GM12864 (cell line): ENCODE measurements around the gene LCK.
"Not testable (repeated sequence)": the region's sequence is repeated elsewhere in the genome, so short reads cannot be mapped to it uniquely, and the experiment has no call there.

Source experiments
- DNase-seq: peaks from one replicate; pipeline ENCODE4 v3.0.0-alpha.2; 2011; ENCODE audit warnings: low read depth
- H3K4me3 ChIP-seq: 2 replicates; pipeline ENCODE4 v1.5.1; 2011; ENCODE audit warnings: mild to moderate bottlenecking, low read depth, low read length, control low read depth
- TF ChIP-seq, protein P1 (sequence below): IDR thresholded peaks from 2 replicates; pipeline ENCODE4 v1.5.1; 2011; ENCODE audit warnings: low read depth, mild to moderate bottlenecking, moderate library complexity, low read length, control low read depth, inconsistent platforms; ENCODE audit errors: missing control alignments

LCK gene

DNA sequence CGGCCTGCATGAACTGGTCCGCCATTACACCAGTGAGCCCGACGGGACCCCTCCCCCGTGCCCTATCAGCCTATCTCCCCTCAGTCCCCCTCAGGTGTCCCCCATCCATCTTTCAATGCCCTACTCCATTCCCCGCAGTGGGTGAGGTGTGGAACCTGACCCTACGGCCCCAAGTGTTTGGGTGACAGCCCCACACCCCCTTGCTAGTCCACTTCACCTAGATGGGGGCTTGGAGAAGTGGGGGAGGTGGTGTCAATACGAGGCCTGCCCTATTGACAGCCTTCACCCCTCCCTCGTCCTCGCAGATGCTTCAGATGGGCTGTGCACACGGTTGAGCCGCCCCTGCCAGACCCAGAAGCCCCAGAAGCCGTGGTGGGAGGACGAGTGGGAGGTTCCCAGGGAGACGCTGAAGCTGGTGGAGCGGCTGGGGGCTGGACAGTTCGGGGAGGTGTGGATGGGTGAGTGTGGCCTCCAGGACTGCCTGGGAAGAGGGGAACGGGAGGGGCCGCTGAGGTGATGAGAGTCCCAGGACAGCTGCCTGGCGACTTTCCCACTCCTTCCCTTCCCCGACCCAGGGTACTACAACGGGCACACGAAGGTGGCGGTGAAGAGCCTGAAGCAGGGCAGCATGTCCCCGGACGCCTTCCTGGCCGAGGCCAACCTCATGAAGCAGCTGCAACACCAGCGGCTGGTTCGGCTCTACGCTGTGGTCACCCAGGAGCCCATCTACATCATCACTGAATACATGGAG lies 25.1 kb downstream of the LCK start:
- DNase-seq = no peak
- no peak overlapping the region for H3K4me3 ChIP-seq
- TF ChIP-seq, protein P1, sequence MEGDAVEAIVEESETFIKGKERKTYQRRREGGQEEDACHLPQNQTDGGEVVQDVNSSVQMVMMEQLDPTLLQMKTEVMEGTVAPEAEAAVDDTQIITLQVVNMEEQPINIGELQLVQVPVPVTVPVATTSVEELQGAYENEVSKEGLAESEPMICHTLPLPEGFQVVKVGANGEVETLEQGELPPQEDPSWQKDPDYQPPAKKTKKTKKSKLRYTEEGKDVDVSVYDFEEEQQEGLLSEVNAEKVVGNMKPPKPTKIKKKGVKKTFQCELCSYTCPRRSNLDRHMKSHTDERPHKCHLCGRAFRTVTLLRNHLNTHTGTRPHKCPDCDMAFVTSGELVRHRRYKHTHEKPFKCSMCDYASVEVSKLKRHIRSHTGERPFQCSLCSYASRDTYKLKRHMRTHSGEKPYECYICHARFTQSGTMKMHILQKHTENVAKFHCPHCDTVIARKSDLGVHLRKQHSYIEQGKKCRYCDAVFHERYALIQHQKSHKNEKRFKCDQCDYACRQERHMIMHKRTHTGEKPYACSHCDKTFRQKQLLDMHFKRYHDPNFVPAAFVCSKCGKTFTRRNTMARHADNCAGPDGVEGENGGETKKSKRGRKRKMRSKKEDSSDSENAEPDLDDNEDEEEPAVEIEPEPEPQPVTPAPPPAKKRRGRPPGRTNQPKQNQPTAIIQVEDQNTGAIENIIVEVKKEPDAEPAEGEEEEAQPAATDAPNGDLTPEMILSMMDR = no peak

DNA sequence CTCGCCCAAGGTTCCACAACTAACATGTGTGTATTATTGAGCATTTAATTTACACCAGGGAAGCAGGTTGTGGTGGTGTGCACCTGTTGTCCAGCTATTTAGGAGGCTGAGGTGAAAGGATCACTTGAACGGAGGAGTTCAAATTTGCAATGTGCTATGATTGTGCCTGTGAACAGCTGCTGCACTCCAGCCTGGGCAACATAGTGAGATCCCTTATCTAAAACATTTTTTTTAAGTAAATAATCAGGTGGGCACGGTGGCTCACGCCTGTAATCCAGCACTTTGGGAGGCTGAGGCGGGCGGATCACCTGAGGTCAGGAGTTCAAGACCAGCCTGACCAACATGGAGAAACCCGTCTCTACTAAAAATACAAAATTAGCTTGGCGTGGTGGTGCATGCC lies 33.7 kb downstream of the LCK start:
- not testable (repeated sequence) for DNase-seq

DNA sequence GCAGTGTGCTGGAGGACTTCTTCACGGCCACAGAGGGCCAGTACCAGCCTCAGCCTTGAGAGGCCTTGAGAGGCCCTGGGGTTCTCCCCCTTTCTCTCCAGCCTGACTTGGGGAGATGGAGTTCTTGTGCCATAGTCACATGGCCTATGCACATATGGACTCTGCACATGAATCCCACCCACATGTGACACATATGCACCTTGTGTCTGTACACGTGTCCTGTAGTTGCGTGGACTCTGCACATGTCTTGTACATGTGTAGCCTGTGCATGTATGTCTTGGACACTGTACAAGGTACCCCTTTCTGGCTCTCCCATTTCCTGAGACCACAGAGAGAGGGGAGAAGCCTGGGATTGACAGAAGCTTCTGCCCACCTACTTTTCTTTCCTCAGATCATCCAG lies 34.6 kb downstream of the LCK start:
- TF ChIP-seq, protein P1 = no peak
- H3K4me3 ChIP-seq = no peak overlapping the region
- no peak for DNase-seq

More for the DNA sequence above, 33.7 kb downstream of the LCK start:
- not testable (repeated sequence) for H3K4me3 ChIP-seq

DNA sequence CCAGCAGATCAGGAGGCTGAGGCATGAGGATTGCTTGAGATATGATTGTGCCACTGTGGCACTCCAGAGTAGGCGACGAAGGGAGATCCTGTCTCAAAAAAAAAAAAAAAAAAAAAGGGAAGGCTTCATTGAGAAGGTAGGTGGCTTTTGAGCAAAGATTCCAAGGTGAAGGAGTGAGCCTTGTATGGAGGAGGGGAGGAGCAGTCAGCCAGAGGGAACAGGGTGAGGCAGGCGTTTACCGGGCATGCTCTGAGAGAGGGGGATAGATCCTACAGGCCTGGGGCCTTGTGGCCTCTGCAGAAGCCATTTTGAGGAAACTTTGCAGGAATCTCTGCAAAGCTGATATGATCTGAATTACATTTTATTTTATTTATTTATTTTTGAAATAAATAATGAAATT lies 35.7 kb downstream of the LCK start:
- TF ChIP-seq, protein P1 = no peak
- H3K4me3 ChIP-seq = no peak overlapping the region
- no peak for DNase-seq

DNA sequence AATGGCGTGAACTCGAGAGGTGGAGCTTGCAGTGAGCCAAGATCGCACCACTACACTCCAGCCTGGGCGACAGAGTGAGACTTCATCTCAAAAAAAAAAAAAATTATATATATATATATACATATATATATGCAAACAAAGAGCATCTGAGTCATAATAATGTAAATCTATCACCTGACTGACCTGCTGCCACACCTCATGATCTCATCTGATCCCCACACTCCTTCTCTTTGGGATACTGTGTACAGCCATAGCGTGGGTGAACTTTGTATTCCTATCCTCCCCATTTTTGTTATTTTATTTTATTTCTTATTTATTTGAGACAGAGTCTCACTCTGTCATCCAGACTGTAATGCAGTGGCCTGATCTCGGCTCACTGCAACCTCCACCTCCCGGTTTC lies 38.2 kb downstream of the LCK start:
- TF ChIP-seq, protein P1 = no peak
- no peak overlapping the region for H3K4me3 ChIP-seq
- no peak for DNase-seq

DNA sequence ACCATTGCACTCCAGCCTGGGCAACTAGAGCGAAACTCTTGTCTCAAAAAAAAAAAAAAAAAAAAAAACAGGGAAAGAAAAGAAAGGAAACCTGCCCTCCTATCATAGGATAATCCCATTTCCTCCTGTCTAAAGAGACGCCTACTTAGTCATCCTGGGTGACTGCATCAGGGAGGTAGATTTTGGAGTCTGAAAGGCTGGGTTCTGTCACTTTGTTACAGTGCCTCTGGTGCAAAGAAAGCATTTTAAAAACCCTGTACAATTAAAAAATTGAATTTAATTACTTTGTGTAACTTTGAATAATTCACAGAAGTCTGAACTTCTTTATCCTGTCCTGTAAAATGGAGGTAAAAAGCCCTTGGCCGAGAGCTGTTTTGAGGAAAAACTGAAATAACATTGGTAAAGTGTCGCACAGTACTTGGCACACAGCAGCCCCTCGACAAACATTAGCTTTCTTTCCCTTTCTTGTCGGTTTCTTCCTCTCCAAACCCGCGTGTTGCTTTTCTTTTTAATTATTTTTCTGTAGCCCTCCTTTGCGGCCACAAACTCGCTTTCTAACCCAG lies 40.2 kb downstream of the LCK start:
- TF ChIP-seq, protein P1 = no peak
- peak overlapping the region; percentile 100 for H3K4me3 ChIP-seq
- no peak for DNase-seq

DNA sequence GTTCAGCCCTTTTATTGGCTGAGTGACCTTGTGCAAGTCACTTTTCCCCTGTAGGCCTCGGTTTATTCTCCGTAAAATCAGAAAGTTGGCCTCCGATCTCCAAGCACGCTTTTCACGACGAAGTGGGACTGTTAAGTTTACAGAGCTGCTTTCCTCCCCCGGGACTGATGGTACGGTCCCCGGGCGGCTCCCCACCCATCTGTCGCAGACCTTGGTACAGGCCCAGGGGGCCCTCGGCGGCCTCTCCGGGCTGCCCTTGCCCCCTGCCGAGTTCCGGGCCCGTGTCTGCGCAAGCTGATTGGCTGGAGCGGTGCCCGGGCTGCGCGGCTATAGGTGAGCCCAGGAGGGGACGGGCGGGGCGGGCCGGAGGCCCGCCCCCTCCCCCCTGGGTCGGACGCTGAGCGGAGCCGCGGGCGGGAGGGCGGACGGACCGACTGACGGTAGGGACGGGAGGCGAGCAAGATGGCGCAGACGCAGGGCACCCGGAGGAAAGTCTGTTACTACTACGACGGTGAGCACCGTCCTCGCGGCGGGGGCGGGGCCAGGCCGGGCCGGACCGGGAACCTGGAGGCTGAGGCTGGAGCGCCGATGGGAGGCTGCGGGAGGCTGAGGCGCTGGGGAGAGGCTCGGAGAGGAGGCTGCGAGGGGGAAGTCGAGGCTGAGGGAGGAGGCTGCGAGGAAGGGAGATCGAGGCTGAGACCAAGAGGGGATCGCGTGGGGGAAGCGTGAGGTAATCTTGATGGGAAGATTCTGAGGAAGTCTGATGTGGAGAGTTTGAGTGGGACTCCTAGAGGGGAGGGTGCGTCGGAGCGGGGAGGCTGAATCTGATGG lies 40.9 kb downstream of the LCK start, which contains the start of gene HDAC1:
Gene HDAC1 (plus strand): TSS at position 376 of the 831 bp plus-strand sequence. CDS start 87 bp downstream, at position 463.
- peak; percentile 93 for DNase-seq
- peak within 1 kb of the TSS; percentile 100 for H3K4me3 ChIP-seq
- TF ChIP-seq, protein P1 = no peak

DNA sequence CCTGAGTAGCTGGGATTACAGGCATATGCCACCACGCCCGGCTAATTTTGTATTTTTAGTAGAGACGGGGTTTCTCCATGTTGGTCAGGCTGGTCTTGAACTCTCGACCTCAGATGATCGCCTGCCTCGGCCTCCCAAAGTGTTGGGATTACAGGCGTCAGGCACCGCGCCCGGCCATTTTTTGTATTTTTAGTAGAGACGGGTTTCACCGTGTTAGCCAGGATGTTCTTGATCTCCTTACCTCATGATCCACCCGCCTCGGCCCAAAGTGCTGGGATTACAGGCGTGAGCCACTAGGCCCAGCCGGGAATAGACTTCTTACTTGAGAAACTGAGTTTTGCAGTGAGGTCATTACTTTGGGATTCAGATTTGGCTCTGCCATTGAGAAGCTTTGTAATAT lies 47.1 kb downstream of the LCK start:
- not testable (repeated sequence) for DNase-seq, H3K4me3 ChIP-seq
